HG02852 (cell line): ENCODE measurements around the gene VAMP3.

ENCODE experiments used
- ATAC-seq: cut with Tn5 transposase; IDR thresholded peaks from one replicate; pipeline ENCODE4 v1.9.1; 2021; ENCODE audit warnings: mild to moderate bottlenecking, moderate library complexity; ENCODE audit not compliant: unreplicated experiment

Gene VAMP3, protein sequence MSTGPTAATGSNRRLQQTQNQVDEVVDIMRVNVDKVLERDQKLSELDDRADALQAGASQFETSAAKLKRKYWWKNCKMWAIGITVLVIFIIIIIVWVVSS

DNA sequence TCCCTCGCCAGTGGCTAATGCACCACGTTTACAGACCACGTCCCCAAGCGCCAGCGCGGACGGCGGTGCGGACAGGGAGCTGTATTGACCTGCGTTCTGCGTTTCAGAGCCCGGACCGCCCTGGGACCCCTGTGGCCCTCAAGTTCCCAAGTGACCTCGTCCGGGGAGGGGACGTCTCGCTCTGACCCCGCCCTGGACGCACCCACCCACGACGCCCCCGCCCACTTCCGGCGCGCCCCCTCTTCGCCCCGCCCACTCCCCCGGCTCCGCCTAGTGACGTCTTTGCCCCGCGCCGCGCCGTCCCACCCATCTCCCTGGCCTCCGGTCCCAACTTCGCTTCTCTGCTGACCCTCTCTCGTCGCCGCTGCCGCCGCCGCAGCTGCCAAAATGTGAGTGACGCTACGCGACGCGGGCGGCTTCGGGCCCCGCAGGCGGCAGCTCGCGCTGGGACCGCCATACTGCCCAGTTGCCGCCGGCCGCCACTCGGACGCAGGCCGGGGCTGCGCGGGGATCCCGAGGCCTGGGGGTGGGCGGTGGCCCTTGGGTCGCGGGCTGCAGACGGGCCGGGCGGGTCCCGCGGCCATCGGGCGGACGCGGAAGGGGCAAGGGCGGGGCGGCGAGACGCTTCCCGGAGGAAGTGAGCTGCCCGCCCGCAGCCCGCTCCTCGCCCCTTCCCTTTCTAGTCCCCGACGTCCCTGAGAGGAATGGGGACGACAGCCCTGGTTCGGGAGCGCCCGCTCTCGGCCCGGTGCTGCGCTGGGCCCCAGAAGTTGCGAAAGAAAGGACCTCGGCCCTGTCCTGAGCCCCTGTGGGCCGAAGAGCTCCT is at the start of gene VAMP3:
Gene VAMP3, plus strand, starts transcription at position 300 of the 826 bp plus-strand sequence. Its CDS starts 88 bp downstream, at position 388.
- ATAC-seq = peak; percentile 71

DNA sequence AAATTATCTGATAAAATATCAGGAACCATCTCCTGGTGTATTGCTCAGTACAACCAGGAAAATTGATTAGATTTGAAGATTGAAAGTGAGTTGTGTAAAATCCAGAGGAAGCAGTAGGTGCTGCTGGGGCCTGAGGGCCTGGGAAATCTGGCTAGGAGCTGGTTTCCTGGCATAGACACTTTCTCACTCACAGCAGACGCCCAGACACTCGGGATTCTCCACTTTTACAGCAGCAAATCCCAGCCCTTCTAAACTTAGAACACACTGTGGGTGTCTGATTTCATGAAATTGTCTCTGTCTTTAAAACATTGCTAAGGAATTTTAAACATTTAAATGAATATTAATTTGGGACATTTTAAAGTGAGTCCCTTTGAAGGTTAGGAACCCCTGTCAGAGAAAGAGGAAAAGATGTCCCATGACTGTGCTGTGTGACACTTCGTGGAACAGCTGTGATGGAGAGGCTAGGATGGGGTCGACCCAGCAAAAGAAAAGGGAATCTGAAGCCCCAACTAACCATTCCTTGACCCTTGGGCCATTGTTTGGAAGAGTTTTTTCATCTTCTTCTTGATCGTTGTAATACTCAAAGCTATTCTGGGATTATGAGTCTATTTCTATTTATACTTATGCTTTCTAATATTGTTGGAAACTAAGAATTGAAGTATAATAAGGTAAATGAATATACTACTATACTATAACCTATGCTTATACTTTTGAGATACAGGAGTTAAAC is 49.0 kb upstream of the VAMP3 start:
- no peak for ATAC-seq

DNA sequence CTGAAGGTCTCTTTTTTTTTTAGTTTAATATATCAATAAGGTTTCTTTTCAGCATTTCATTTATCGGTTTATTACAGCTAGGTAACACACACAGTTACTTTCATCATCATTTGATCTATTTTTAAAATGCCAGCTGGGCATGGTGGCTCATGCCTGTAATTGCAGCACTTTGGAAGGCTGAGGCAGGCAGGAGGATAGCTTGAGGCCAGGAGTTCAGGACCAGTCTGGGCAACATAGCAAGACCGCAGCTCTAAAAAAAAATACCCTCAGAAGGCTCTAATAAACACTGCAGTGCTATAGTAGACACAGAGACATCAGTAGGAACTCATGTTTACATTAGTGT is 48.5 kb upstream of the VAMP3 start:
- ATAC-seq = no peak

DNA sequence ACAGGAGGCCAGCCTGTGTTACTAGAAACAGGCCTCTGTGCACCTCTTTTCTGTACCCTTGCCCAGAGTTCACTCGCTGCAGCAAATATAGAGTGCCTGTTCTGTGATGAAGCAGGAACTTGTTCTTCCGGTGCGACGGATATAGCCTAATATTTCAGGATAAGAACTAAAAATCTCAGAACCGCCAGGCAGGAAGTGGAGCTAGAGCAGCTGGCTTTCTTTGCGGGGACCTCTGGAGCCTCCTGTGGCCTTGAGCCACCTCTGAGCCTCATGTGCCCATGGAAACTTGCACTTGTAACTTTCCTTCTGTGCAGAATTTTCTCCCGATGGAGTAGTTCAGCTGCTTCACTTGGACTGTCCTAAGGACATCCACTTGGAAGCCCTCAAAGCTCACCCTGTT is 44.5 kb upstream of the VAMP3 start:
- ATAC-seq = no peak

DNA sequence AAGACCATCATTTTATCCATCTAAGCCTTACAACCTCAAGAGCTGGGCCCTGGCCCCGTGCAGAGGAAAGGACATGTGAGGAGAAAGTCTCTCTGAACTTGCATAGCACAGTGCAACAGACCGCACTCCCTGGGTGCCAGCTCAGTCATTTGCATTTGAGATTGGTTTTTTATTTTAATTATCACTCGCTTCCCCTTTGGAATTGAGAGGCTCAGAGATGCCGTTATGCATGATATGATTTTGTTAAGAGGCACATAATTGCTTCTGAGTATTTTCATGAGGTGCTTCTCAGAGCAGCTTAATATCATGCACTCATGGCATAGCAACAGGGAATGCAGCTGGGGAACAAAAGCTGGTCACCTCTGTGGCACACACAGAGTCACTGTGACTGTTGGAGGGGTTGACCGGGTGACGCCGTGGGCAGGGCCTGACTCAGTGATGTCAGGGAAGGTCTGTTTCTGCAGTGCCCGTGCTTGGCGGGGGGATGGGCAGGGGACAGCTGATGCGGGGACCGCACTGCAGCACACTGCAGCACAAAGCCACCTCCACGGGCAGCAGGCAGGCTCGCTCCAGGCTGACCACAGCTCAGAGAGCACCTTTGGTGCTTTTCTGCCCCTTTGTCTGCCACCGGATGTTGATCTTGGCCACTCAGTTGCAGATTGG is 43.2 kb upstream of the VAMP3 start:
- no peak for ATAC-seq

DNA sequence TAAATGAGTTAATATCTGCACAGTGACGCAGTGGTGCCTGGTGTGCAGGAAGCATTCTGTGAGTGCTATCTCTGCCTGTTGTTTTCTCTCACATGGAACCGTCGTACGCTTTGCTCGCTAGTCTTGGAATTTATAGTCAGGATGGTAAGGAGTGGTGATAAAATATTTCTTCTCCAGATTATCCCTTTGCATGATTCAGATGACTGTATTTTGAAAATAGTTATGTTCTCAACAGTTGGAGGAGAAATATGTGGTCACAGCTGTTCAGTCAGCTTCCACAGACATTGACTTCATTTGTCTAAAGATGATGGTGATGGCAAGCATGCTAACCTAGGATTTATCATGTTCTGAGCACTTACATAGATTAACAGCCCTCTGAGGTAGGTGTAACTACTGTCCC is 41.3 kb upstream of the VAMP3 start:
- no peak for ATAC-seq

DNA sequence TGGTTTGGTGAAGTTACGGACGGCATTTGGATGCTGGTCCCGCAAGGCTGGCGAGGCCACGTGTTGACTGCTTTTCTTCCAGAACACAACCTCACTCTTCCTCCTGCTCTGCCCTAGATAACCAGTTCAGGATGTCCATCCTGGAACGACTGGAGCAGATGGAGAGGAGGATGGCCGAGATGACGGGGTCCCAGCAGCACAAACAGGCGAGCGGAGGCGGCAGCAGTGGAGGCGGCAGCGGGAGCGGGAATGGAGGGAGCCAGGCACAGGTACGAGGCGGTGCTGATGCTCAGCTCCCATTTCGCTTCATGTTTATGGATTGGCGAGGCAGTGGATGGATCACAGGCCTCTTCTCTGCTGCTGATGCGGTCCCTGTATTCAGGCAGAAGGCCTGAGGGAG is 38.8 kb upstream of the VAMP3 start:
- no peak for ATAC-seq

DNA sequence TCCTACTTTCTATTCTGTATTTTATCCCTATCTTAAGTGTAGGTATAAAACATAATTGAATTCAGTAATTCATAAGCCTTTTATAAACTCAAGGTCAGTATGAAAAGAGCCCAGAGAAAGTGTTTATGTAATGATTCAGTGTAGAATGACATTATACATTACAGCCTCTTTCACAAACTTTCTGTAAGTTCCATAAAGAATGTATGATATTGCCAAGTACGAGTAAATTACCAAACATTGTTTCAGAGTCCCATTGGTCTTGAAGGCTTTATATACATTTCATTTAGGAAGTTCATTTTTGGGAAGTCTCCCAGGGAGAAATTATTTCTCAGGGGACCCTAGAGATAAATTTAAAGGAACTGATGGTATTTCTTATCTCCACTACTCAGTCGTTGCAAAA is 37.8 kb upstream of the VAMP3 start:
- no peak for ATAC-seq

DNA sequence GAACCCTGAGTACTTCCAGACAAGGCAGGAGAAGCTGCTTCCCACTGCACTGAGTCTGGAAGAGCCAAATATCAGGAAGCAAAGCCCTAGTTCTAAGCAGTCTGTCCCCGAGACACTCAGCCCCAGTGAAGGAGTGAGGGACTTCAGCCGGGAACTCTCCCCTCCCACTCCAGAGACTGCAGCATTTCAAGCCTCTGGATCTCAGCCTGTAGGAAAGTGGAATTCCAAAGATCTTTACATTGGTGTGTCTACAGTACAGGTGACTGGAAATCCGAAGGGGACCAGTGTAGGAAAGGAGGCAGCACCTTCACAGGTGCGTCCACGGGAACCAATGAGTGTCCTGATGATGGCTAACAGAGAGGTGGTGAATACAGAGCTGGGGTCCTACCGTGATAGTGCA is 33.1 kb upstream of the VAMP3 start:
- ATAC-seq = no peak

DNA sequence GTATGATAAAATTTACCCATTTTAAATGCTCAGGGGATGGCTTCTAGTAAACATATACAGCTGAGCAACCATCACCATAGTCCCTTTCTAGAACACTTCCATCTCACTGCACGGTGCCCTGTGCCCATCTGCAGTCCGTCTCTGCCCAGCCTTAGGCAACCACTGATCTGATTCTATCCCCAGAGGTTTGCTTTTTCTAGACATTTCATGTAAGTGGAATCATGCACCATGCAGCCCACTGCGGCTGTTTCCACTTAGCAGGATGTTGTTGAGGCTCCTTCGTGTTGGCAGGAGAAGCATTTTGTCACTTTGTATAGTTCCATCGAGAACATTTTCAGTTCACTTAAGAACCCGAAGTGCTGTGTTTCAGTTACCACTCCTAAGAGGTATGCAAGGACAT is 27.8 kb upstream of the VAMP3 start:
- ATAC-seq = no peak

DNA sequence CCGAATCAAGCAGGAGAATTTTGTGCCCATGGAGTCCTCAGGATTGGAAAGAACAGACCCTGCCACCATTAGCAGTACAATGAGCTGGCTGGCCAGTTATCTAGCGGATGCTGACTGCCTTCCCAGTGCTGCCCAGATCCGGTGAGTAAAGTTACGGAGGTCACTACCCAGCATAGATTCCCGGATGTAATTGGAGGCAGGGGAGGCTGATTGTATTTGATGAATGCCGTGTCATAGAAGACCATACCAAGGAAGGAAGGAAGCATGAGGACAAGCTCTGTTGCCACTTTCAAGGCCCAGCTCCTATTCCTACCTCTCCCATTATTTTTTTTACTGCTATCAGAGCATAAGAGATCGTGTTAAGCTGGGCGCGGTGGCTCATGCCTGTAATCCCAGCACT is 26.2 kb upstream of the VAMP3 start:
- ATAC-seq = no peak

DNA sequence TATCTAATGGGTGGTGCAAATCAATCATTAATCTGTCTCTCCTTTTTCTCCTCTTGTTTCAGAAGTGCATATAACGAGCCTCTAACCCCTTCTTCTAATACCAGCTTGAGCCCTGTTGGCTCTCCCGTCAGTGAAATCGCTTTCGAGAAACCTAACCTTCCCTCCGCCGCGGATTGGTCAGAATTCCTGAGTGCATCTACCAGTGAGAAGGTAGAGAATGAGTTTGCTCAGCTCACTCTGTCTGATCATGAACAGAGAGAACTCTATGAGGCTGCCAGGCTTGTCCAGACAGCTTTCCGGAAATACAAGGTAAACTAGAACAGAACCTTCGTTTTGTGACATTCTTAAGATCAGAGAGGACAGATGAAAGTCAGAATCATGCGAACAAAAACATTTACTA is 25.3 kb upstream of the VAMP3 start:
- no peak for ATAC-seq

DNA sequence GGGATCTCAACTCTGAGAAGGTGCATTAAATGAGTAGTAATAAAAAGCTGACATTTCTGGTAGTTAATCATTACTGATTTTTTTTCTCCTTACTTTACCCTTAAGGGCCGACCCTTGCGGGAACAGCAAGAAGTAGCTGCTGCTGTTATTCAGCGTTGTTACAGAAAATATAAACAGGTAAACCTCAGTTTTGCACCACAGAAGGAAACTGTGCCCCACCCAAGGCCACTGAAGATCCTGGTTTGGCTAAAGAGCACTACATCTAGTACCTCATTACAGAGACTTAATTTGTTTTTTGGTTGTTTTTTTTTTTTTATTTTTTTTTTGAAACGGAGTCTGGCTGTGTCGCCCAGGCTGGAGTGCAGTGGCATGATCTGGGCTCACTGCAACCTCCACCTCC is 23.5 kb upstream of the VAMP3 start:
- ATAC-seq = no peak

DNA sequence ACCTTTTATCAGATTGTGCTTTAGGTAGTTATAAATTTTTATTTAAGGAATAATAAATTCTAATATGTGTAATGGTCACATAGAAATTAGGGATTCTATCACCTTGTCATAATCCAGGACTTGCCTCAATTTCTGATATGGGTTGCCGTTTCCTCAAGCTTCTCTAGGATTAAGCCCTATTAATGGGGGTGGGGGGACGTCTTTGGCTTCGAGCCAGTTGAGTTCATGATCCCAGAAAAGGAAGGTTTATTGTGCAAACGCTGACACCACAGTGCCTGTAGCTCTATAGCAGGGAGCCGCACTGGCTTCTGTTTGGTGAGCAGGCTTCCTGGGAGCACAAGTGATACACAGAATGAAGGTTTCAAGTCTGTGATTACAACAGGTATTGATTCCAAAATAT is 22.0 kb upstream of the VAMP3 start:
- no peak for ATAC-seq

DNA sequence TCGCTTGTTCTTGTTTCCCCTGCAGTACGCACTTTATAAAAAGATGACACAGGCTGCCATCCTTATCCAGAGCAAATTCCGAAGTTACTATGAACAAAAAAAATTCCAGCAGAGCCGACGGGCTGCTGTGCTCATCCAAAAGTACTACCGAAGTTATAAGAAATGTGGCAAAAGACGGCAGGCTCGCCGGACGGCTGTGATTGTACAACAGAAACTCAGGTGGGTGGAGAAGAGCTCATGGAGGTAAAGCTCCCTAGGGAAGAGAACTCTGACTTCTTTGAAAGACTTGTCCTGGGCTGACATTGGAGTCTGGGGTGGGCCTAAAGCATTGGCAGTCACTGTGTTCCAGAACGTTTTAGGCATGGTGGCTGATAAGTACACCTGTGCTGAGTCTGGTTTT is 19.9 kb upstream of the VAMP3 start:
- ATAC-seq = no peak

DNA sequence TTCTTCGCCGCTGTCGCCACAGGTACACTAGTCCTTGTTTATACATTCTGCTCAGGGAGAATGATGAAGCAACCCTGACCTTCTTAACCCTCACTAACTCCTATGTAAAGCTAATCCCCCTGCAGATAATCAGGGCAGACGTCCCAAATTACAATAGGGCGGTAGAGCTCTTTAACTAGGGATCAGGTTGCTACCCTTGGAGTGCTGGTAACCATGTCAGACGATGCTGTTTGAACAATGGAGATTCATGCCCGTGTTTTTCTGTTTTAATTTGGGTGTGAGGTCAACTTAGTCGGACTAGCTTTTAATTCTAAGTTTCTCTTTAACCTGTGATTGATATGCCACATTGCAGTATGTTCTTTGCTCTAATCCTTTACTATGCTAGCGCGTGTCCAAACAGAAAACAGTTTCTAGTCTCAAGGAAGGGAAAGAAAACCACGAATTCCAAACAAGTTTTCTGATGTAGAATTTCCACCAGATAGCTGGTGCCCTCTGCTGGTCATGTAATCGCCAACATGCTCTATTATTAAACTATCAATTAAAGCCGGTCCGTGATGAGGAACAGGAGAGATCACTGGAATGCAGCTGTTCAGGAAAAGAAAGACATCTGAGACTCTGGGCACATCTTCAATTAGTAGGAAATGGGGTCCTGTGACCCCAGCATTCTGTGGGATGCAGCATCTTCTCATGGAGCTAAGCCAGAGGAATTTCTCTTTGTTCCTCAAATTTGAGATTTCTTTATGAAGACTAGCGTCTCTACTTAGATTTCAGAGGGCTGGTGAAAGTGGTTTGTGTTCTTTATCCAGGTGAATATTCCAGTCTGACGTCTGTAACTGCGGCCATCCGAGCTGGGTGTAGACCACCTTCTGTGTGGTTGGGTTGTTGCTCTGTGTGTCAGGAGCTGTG is 18.3 kb upstream of the VAMP3 start:
- ATAC-seq = no peak

DNA sequence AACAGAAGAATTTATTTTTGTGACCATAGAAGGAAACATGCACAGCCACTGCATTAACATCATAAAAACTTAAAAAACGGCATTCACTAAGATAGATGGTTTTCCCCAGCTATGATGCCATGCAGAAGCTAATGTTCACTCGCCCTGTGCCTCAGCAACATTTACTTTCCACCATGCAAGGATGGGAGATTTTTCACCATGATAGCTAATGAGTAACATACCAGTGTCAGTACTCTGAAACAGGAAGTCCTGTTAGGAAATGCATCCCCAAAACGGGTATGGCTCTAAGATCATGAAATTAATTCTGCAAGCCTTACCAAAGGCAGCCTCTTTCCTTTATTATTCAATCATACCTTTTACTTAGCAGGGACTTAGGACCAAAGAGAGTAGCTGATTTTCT is 17.5 kb upstream of the VAMP3 start:
- ATAC-seq = no peak

DNA sequence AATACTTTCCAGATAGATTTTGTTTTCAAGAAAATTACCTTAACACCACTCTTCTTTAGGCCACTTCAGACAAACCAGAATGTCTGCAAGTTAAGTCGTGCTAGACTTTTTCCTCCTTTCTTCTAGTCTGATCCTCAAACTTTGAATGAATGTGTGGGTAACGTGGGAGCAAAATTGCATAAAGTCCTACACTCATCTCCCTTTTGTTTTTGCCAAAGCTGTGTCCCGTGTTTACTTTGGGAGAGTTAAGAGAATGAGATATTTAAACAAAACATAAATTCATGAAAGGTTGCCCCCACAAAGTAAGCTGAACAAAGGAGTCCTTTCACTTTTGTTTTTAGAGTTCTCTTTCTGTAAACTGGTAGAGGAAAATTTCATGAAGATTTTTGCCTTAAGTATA is 16.9 kb upstream of the VAMP3 start:
- ATAC-seq = no peak

DNA sequence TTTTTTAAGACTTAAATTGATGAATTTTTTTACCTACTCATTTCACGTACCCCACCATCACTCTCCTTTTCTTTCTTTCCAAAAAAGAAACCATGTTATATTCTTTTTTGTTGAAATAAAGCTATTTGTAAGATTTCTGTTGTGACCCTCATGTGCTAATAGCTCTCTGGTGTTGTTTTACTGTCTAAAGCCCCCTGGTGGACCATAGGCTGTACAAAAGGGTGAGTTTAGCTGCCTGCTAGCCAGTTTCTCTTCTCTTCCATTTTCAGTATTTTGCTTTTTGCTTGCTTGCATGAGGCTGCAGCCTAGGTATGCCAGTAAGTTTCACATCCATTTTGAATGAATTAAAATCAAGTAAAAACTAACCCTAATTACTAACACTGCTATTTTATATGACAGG is 15.6 kb upstream of the VAMP3 start:
- ATAC-seq = no peak

DNA sequence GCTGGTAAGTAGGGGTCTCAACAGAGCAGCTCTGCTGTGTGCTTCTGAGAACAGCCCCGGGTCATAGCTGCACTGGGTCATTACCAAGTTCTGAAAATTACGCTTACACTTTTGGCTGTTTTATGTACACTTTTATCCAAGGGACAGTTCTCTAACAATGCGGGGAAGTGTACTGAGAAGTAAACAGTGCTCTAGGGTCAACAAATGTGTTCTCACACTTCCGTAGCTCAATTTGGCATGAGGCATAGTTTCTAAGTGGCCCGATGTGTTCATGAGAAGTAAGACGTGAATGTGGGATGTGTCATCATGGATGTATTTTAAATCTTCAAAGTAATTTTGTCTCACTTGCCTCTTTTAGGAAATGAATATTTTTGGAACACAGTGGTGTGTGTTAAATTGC is 10.9 kb upstream of the VAMP3 start:
- no peak for ATAC-seq

DNA sequence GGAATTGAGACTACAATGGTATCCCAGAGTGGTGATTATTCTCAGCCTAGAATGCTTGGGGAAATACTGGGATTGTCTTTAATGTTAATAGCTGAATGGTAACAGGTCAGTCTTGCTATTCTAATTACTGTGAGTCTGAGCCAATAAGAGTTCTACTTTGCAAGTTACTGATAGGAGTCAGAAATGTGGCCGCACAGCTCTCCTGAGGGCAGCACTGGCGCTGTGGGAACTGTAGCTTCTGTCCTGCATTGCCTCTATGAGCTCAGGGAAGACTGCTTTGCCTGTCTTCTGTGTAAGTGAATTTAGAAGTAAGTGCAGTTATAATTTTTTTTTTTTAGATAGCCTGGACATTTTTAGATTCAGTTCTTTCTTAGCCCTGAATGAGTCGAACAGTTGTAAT is 10.0 kb upstream of the VAMP3 start:
- no peak for ATAC-seq
